NOMO-1 (cell line): Measurements from ENCODE around the gene PIK3R1.
A peak's percentile ranks its signal among the peaks of the same experiment; 100 is the strongest.

Experiments used
- DNase-seq, 2 experiments: peaks; one replicate each; lab custom pipeline; 2025; ENCODE audit not compliant: unreplicated experiment in 2 of 2; lab: John Stamatoyannopoulos, UW

PIK3R1 gene

GRCh38 chr5:68345582-68345981, 130.0 kb downstream of the PIK3R1 start:
- no peak for DNase-seq

GRCh38 chr5:68347536-68347935, 132.0 kb downstream of the PIK3R1 start:
- DNase-seq = peak; percentile 22 to 71

- no peak for DNase-seq
Observed at GRCh38 chr5:68348447-68349222, 133.1 kb downstream of the PIK3R1 start.

- DNase-seq = no peak
Observed at GRCh38 chr5:68350176-68350575, 134.6 kb downstream of the PIK3R1 start.
